ENCODE results near the gene AKR1C8. TPM values are rescaled to one million over a fixed set of nuclear protein-coding genes. Genes with fewer than 3 reads are reported as not detected.
"Not testable (repeated sequence)": the region's sequence is repeated elsewhere in the genome, so short reads cannot be mapped to it uniquely, and the experiment has no call there.

The AKR1C8 gene
- not detected for total RNA-seq

- H3K4me1 ChIP-seq (ENCODE audit: control insufficient read depth in 1 of 2, low read depth in 2 of 2), result no peaks in the 10 kb centered on the region
- H3K4me3 ChIP-seq, result no peak within 1 kb of the TSS
- H3K9me3 ChIP-seq, result no peaks in the 10 kb centered on the region
- TF ChIP-seq CTCF (IDR thresholded peaks at IDR 0.05), result no peak
- DNase-seq (ENCODE audit: low spot score), result no peak
- no peaks in the 10 kb centered on the region for H3K27me3 ChIP-seq (replicated peaks; ENCODE audit: insufficient read depth)
- no peak for ATAC-seq (ENCODE audit: insufficient number of reproducible peaks, low FRiP score, low read depth)
- H3K27ac ChIP-seq, result no peak within 1 kb of the TSS
- no peaks in the 10 kb centered on the region for H3K36me3 ChIP-seq
Observed at GRCh38 chr10:5184987-5185775, at the start of gene AKR1C8. AKR1C8 (minus strand) TSS chr10:5185150; CDS start chr10:5185104, 46 bp downstream.

- Histone ChIP-seq H3K4me3 (no peak overlapping the region), H3K27me3 (replicated peaks; ENCODE audit: insufficient read depth) (no peaks in the 10 kb centered on the region), H3K9me3 (no peaks in the 10 kb centered on the region), H3K4me1 (ENCODE audit: control insufficient read depth in 1 of 2, low read depth in 2 of 2) (no peaks in the 10 kb centered on the region), H3K36me3 (no peaks in the 10 kb centered on the region), H3K27ac (no peak overlapping the region)
- no peak for ATAC-seq (ENCODE audit: insufficient number of reproducible peaks, low FRiP score, low read depth)
- no peak for TF ChIP-seq CTCF (IDR thresholded peaks at IDR 0.05)
- DNase-seq (ENCODE audit: low spot score), result no peak
Observed at GRCh38 chr10:5234106-5234860, 49.3 kb upstream of the AKR1C8 start.

GRCh38 chr10:5233324-5233723 is 48.4 kb upstream of the AKR1C8 start:
- no peak overlapping the region for H3K27ac ChIP-seq
- H3K4me1 ChIP-seq (ENCODE audit: control insufficient read depth in 1 of 2, low read depth in 2 of 2), result no peaks in the 10 kb centered on the region
- H3K36me3 ChIP-seq, result no peaks in the 10 kb centered on the region
- H3K4me3 ChIP-seq, result no peak overlapping the region
- TF ChIP-seq CTCF (IDR thresholded peaks at IDR 0.05), result no peak
- ATAC-seq (ENCODE audit: insufficient number of reproducible peaks, low FRiP score, low read depth), result no peak
- no peaks in the 10 kb centered on the region for H3K27me3 ChIP-seq (replicated peaks; ENCODE audit: insufficient read depth)
- no peaks in the 10 kb centered on the region for H3K9me3 ChIP-seq
- DNase-seq (ENCODE audit: low spot score), result no peak

GRCh38 chr10:5229019-5229418 is 44.1 kb upstream of the AKR1C8 start:
- no peak for TF ChIP-seq CTCF (IDR thresholded peaks at IDR 0.05)
- H3K4me3 ChIP-seq, result no peak overlapping the region
- H3K27ac ChIP-seq, result no peak overlapping the region
- H3K4me1 ChIP-seq (ENCODE audit: control insufficient read depth in 1 of 2, low read depth in 2 of 2), result no peaks in the 10 kb centered on the region
- H3K36me3 ChIP-seq, result no peaks in the 10 kb centered on the region
- ATAC-seq (ENCODE audit: insufficient number of reproducible peaks, low FRiP score, low read depth) (no peak), DNase-seq (ENCODE audit: low spot score) (no peak)
- H3K9me3 ChIP-seq, result no peaks in the 10 kb centered on the region
- H3K27me3 ChIP-seq (replicated peaks; ENCODE audit: insufficient read depth), result no peaks in the 10 kb centered on the region

- not testable (repeated sequence) for H3K27me3 ChIP-seq (replicated peaks; ENCODE audit: insufficient read depth); H3K4me3 ChIP-seq
Observed at GRCh38 chr10:5222942-5223341, 38.0 kb upstream of the AKR1C8 start.

More at GRCh38 chr10:5222942-5223341, 38.0 kb upstream of the AKR1C8 start:
- H3K4me1 ChIP-seq (ENCODE audit: control insufficient read depth in 1 of 2, low read depth in 2 of 2); H3K27ac ChIP-seq; ATAC-seq (ENCODE audit: insufficient number of reproducible peaks, low FRiP score, low read depth); DNase-seq (ENCODE audit: low spot score); H3K9me3 ChIP-seq; H3K36me3 ChIP-seq: not testable (repeated sequence)
